ENCODE measurements around the gene NOL4L. TPM values are rescaled to one million over a fixed set of nuclear protein-coding genes. Genes with fewer than 3 reads are reported as not detected.

Gene NOL4L
- total RNA-seq, 1 experiment from 2014 or later = 31.7 TPM

GRCh38 chr20:32453467-32454163 is 131.5 kb downstream of the NOL4L start:
- Mint-ChIP-seq H3K4me3 (no peak overlapping the region), H3K4me1 (peaks cover 11 to 13% of the 10 kb centered on the region in 2 experiments), H3K36me3 (ENCODE audit: insufficient read depth in 1 of 3, low read depth in 3 of 3) (peaks cover 19 to 55% (median 47%) of the 10 kb centered on the region in 3 experiments), H3K27ac (no peak overlapping the region), H3K27me3 (ENCODE audit: low read depth) (no peaks in the 10 kb centered on the region), H3K9me3 (no peaks in the 10 kb centered on the region)
- no peak for TF ChIP-seq CTCF (conservative IDR thresholded peaks at IDR 0.05)
- Histone ChIP-seq H3T11ph (ENCODE audit: low read length) (no peak overlapping the region), H3K9me3 (ENCODE audit: control insufficient read depth, low read depth, low read length) (no peaks in the 10 kb centered on the region), H3K9ac (ENCODE audit: extremely low read depth, insufficient read length, low read length) (no peak overlapping the region), H2BK20ac (ENCODE audit: low read depth, low read length, poor library complexity, severe bottlenecking) (no peak overlapping the region), H4K5ac (ENCODE audit: insufficient read length, low read depth, low read length) (no peak overlapping the region), H3K4me2 (ENCODE audit: insufficient read depth, insufficient read length, low read length) (no peak overlapping the region), H2BK12ac (ENCODE audit: insufficient read length, low read depth, low read length) (no peak overlapping the region), H2BK120ac (ENCODE audit: low read depth, low read length, poor library complexity, severe bottlenecking) (no peak overlapping the region), H3K23ac (ENCODE audit: insufficient read length, low read depth, low read length) (no peak overlapping the region), H3K27ac (ENCODE audit: insufficient read length, low read depth, low read length) (no peak overlapping the region), H2AFZ (ENCODE audit: low read length) (no peak overlapping the region), H3K4ac (ENCODE audit: low read depth, low read length) (no peak overlapping the region), H3K14ac (ENCODE audit: insufficient read depth, low read length) (no peak overlapping the region), H3K18ac (ENCODE audit: insufficient read length, low read depth, low read length) (no peak overlapping the region), H4K91ac (ENCODE audit: insufficient read length, low read depth, low read length) (no peak overlapping the region), H3K27me3 (ENCODE audit: insufficient read depth, low read length) (no peaks in the 10 kb centered on the region), H4K20me1 (ENCODE audit: control insufficient read depth, insufficient read depth, insufficient read length) (no peaks in the 10 kb centered on the region), H4K8ac (replicated peaks; ENCODE audit: insufficient read length, low read depth, low read length) (no peak overlapping the region), H2AK5ac (ENCODE audit: insufficient read length, low read length) (no peak overlapping the region), H3K79me1 (ENCODE audit: insufficient read depth, low read depth, low read length, poor library complexity, severe bottlenecking) (no peaks in the 10 kb centered on the region), H3K4me1 (ENCODE audit: insufficient read depth, low read length) (no peaks in the 10 kb centered on the region), H3K56ac (ENCODE audit: insufficient read length, low read depth, low read length) (no peak overlapping the region), H3K23me2 (ENCODE audit: insufficient read length, low read depth, low read length, poor library complexity, severe bottlenecking) (peaks cover 4% of the 10 kb centered on the region), H2BK15ac (ENCODE audit: low read depth, low read length) (no peak overlapping the region), H3K79me2 (ENCODE audit: insufficient read depth, low read length) (no peaks in the 10 kb centered on the region), H2BK5ac (ENCODE audit: insufficient read length, low read length) (no peak overlapping the region)
- no peak for DNase-seq
- WGBS (ENCODE audit: extremely low coverage, insufficient read length, low lambda C conversion rate) = no CpG with 5 or more reads among the region's 28 CpGs
